Trophoblast cell (in vitro differentiated cells and primary cell): Measurements from ENCODE around the gene RBM44.
A peak's percentile ranks its signal among the peaks of the same experiment; 100 is the strongest.

Experiments used
- DNase-seq, 2 donors: peaks; one replicate each; pipeline ENCODE4 v3.0.0-alpha.2; 2016
- H2AFZ ChIP-seq: 2 replicates; pipeline ENCODE4 v1.6.1; 2013; ENCODE audit warnings: low read length, moderate library complexity, mild to moderate bottlenecking; ENCODE audit not compliant: insufficient read depth, poor library complexity
- H2AK5ac ChIP-seq: 2 replicates; pipeline ENCODE4 v1.6.1; 2013; ENCODE audit warnings: mild to moderate bottlenecking, low read length
- H2BK120ac ChIP-seq: 2 replicates; pipeline ENCODE4 v1.6.1; 2013; ENCODE audit warnings: low read length, mild to moderate bottlenecking, moderate library complexity; ENCODE audit not compliant: insufficient read depth, poor library complexity
- H2BK12ac ChIP-seq: 2 replicates; pipeline ENCODE4 v1.6.1; 2013; ENCODE audit warnings: mild to moderate bottlenecking, low read length, moderate library complexity
- H2BK5ac ChIP-seq: 2 replicates; pipeline ENCODE4 v1.6.1; 2013; ENCODE audit warnings: low read length, low read depth, moderate library complexity, mild to moderate bottlenecking; ENCODE audit not compliant: poor library complexity
- H3K14ac ChIP-seq: 2 replicates; pipeline ENCODE4 v1.6.1; 2013; ENCODE audit warnings: mild to moderate bottlenecking, low read length
- H3K18ac ChIP-seq: 2 replicates; pipeline ENCODE4 v1.6.1; 2013; ENCODE audit warnings: mild to moderate bottlenecking, low read length
- H3K23ac ChIP-seq: 2 replicates; pipeline ENCODE4 v1.6.1; 2013; ENCODE audit warnings: low read length
- H3K27ac ChIP-seq: 2 replicates; pipeline ENCODE4 v1.5.1; 2013; ENCODE audit warnings: low read depth, mild to moderate bottlenecking, inconsistent platforms, low read length, moderate library complexity
- H3K27me3 ChIP-seq: 2 replicates; pipeline ENCODE4 v1.6.1; 2013; ENCODE audit warnings: inconsistent platforms, mild to moderate bottlenecking, low read length, moderate library complexity; ENCODE audit not compliant: insufficient read depth
- H3K36me3 ChIP-seq, 2 experiments: 1 replicate in 1 of 2; 2 replicates in 1 of 2; pipeline ENCODE4 v1.6.1; 2013; ENCODE audit warnings: low read length in 2 of 2, mild to moderate bottlenecking in 2 of 2, moderate library complexity in 1 of 2; ENCODE audit not compliant: insufficient read depth in 2 of 2, control insufficient read depth in 1 of 2
- H3K4ac ChIP-seq: 2 replicates; pipeline ENCODE4 v1.6.1; 2013; ENCODE audit warnings: low read depth, mild to moderate bottlenecking, low read length, moderate library complexity
- H3K4me1 ChIP-seq, 2 experiments: 1 replicate in 1 of 2; 2 replicates in 1 of 2; pipeline ENCODE4 v1.6.1; 2013; ENCODE audit warnings: low read length in 2 of 2, mild to moderate bottlenecking in 2 of 2, moderate library complexity in 1 of 2; ENCODE audit not compliant: insufficient read depth in 2 of 2, control insufficient read depth in 1 of 2
- H3K4me2 ChIP-seq: 2 replicates; pipeline ENCODE4 v1.6.1; 2013; ENCODE audit warnings: inconsistent platforms, mild to moderate bottlenecking, low read length, moderate library complexity
- H3K4me3 ChIP-seq: 2 replicates; pipeline ENCODE4 v1.5.1; 2013; ENCODE audit warnings: mild to moderate bottlenecking, low read depth, low read length, inconsistent platforms
- H3K79me1 ChIP-seq: one replicate; pipeline ENCODE4 v1.6.1; 2013; ENCODE audit warnings: low read length
- H3K79me2 ChIP-seq: 2 replicates; pipeline ENCODE4 v1.6.1; 2013; ENCODE audit warnings: low read length, mild to moderate bottlenecking; ENCODE audit not compliant: control insufficient read depth, insufficient read depth, poor library complexity
- H3K9ac ChIP-seq: 2 replicates; pipeline ENCODE4 v1.6.1; 2013; ENCODE audit warnings: mild to moderate bottlenecking, low read length
- H3K9me3 ChIP-seq: 2 replicates; pipeline ENCODE4 v1.6.1; 2013; ENCODE audit warnings: low read depth, mild to moderate bottlenecking, control low read depth, inconsistent platforms, low read length; ENCODE audit not compliant: insufficient read depth
- H4K12ac ChIP-seq: 2 replicates; pipeline ENCODE4 v1.6.1; 2013; ENCODE audit warnings: low read depth, mild to moderate bottlenecking, low read length, moderate library complexity
- H4K8ac ChIP-seq: 2 replicates; pipeline ENCODE4 v1.6.1; 2013; ENCODE audit warnings: low read depth, mild to moderate bottlenecking, low read length, moderate library complexity
- H4K91ac ChIP-seq: one replicate; pipeline ENCODE4 v1.6.1; 2013; ENCODE audit warnings: low read depth, mild to moderate bottlenecking, low read length, moderate library complexity
- WGBS: extraction: QIAGEN DNeasy Blood & Tissue Kit; methylation state at CpG from one replicate; pipeline ENCODE4 v1.1.7; 2013; ENCODE audit warnings: missing lambda C conversion rate; ENCODE audit not compliant: insufficient read length, insufficient coverage; ENCODE audit errors: extremely low coverage; 5-methylcytosine and 5-hydroxymethylcytosine counted together

The RBM44 gene

GRCh38 chr2:237861875-237862527 lies 63.4 kb downstream of the RBM44 start:
- no peak overlapping the region for H3K27ac ChIP-seq
- no peak overlapping the region for H2BK5ac ChIP-seq
- H4K91ac ChIP-seq = no peak overlapping the region
- no peak for DNase-seq
- peaks cover 29 to 42% of the 10 kb centered on the region in 2 experiments for H3K4me1 ChIP-seq
- peaks cover 8% of the 10 kb centered on the region for H3K27me3 ChIP-seq
- H3K4me3 ChIP-seq = no peak overlapping the region
- no peak overlapping the region for H3K18ac ChIP-seq
- H3K36me3 ChIP-seq = no peaks in the 10 kb centered on the region
- no peak overlapping the region for H4K12ac ChIP-seq
- peaks cover 4% of the 10 kb centered on the region for H3K79me2 ChIP-seq
- H3K9ac ChIP-seq = no peak overlapping the region
- no CpG with 5 or more reads among the region's 11 CpGs for WGBS
- no peak overlapping the region for H3K23ac ChIP-seq
- H2AK5ac ChIP-seq = no peak overlapping the region
- H2AFZ ChIP-seq = no peak overlapping the region
- H3K79me1 ChIP-seq = peaks cover 36% of the 10 kb centered on the region
- no peak overlapping the region for H2BK12ac ChIP-seq
- no peak overlapping the region for H4K8ac ChIP-seq
- no peak overlapping the region for H3K4ac ChIP-seq
- no peaks in the 10 kb centered on the region for H3K9me3 ChIP-seq
- H2BK120ac ChIP-seq = no peak overlapping the region
- no peak overlapping the region for H3K14ac ChIP-seq
- no peak overlapping the region for H3K4me2 ChIP-seq

GRCh38 chr2:237862528-237862895 lies 63.9 kb downstream of the RBM44 start:
- H2AFZ ChIP-seq = no peak overlapping the region
- no peak overlapping the region for H2BK120ac ChIP-seq
- H3K79me1 ChIP-seq = peaks cover 40% of the 10 kb centered on the region
- peaks cover 8% of the 10 kb centered on the region for H3K27me3 ChIP-seq
- H2BK12ac ChIP-seq = peak overlapping the region; percentile 90
- H4K91ac ChIP-seq = peak overlapping the region; percentile 72
- no peak overlapping the region for H2BK5ac ChIP-seq
- H3K9me3 ChIP-seq = no peaks in the 10 kb centered on the region
- H3K4me1 ChIP-seq = peaks cover 31 to 46% of the 10 kb centered on the region in 2 experiments
- WGBS = no CpG with 5 or more reads among the region's 8 CpGs
- H3K36me3 ChIP-seq = no peaks in the 10 kb centered on the region
- H3K4me2 ChIP-seq = no peak overlapping the region
- no peak overlapping the region for H3K23ac ChIP-seq
- peaks cover 4% of the 10 kb centered on the region for H3K79me2 ChIP-seq
- no peak overlapping the region for H3K4ac ChIP-seq
- H3K14ac ChIP-seq = no peak overlapping the region
- H3K4me3 ChIP-seq = no peak overlapping the region
- H2AK5ac ChIP-seq = peak overlapping the region; percentile 86
- H4K8ac ChIP-seq = no peak overlapping the region
- DNase-seq = no peak
- no peak overlapping the region for H3K27ac ChIP-seq
- peak overlapping the region; percentile 33 for H3K18ac ChIP-seq
- H3K9ac ChIP-seq = no peak overlapping the region
- no peak overlapping the region for H4K12ac ChIP-seq

DNA sequence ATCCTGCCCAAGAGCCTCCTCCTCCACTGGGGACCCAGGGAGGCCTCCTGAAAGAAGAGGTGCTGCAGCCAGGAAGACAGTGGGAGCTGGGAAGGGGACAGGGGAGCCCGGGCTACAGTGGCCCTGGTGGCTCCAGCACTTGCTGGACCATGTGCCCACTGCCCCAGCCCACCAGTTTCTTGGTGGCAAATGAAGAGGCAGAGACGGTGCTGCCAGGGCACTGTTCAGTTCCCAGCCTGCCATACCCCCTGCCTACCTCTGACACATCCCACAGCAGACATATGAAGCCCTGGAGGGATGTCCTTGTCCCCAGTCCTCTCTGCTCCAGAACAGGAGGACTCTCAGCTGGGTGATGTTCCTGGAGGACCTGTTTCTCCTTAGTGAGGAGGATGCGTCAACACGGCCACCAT lies 64.5 kb downstream of the RBM44 start:
- H3K79me2 ChIP-seq = peaks cover 4% of the 10 kb centered on the region
- H3K4ac ChIP-seq = peak overlapping the region; percentile 43
- H3K18ac ChIP-seq = peak overlapping the region; percentile 33
- H4K8ac ChIP-seq = no peak overlapping the region
- H2BK120ac ChIP-seq = peak overlapping the region; percentile 20
- no peak overlapping the region for H2BK5ac ChIP-seq
- H3K9me3 ChIP-seq = no peaks in the 10 kb centered on the region
- no peak overlapping the region for H2AFZ ChIP-seq
- DNase-seq = no peak
- WGBS = no CpG with 5 or more reads among the region's 4 CpGs
- H3K79me1 ChIP-seq = peaks cover 40% of the 10 kb centered on the region
- peaks cover 8% of the 10 kb centered on the region for H3K27me3 ChIP-seq
- H4K91ac ChIP-seq = peak overlapping the region; percentile 72
- peak overlapping the region; percentile 90 for H2BK12ac ChIP-seq
- H4K12ac ChIP-seq = no peak overlapping the region
- H3K4me3 ChIP-seq = no peak overlapping the region
- H3K4me1 ChIP-seq = peaks cover 33 to 49% of the 10 kb centered on the region in 2 experiments
- no peak overlapping the region for H3K23ac ChIP-seq
- peak overlapping the region; percentile 38 for H3K14ac ChIP-seq
- H3K4me2 ChIP-seq = no peak overlapping the region
- H2AK5ac ChIP-seq = peak overlapping the region; percentile 86
- no peak overlapping the region for H3K9ac ChIP-seq
- no peak overlapping the region for H3K27ac ChIP-seq
- no peaks in the 10 kb centered on the region for H3K36me3 ChIP-seq

- H4K12ac ChIP-seq = no peak overlapping the region
- peaks cover 33 to 47% of the 10 kb centered on the region in 2 experiments for H3K4me1 ChIP-seq
- H3K27me3 ChIP-seq = peaks cover 7% of the 10 kb centered on the region
- H3K9me3 ChIP-seq = no peaks in the 10 kb centered on the region
- no peak overlapping the region for H3K4ac ChIP-seq
- H3K79me1 ChIP-seq = peaks cover 40% of the 10 kb centered on the region
- peak overlapping the region; percentile 71 for H3K18ac ChIP-seq
- peak overlapping the region; percentile 94 for H2BK120ac ChIP-seq
- H4K91ac ChIP-seq = peak overlapping the region; percentile 90
- H2AK5ac ChIP-seq = no peak overlapping the region
- H3K23ac ChIP-seq = no peak overlapping the region
- H2BK5ac ChIP-seq = peak overlapping the region; percentile 62
- H3K4me2 ChIP-seq = no peak overlapping the region
- WGBS = no CpG with 5 or more reads among the region's 22 CpGs
- no peak overlapping the region for H2AFZ ChIP-seq
- no peak overlapping the region for H3K9ac ChIP-seq
- no peak for DNase-seq
- H4K8ac ChIP-seq = peak overlapping the region; percentile 44
- peak overlapping the region; percentile 96 for H3K27ac ChIP-seq
- no peak overlapping the region for H3K4me3 ChIP-seq
- peaks cover 4% of the 10 kb centered on the region for H3K79me2 ChIP-seq
- H2BK12ac ChIP-seq = peak overlapping the region; percentile 94
- peak overlapping the region; percentile 84 for H3K14ac ChIP-seq
- no peaks in the 10 kb centered on the region for H3K36me3 ChIP-seq
Observed at GRCh38 chr2:237863689-237864443, 65.3 kb downstream of the RBM44 start.
